OCI-LY7 (cell line): ENCODE measurements around the gene CR1L. TPM values are rescaled to one million over a fixed set of nuclear protein-coding genes. Genes with fewer than 3 reads are reported as not detected.

Experiments used
- BruUV-seq: library from RNA; stranded (reverse); fragments of 400-500 nt; replicated peaks from 2 replicates; lab custom pipeline; 2021; lab: Mats Ljungman, UMichigan
- CTCF ChIA-PET: fragments of 300-600 bp; sonication (Branson Sonifier 250); formaldehyde crosslinking; loops from one replicate; lab custom pipeline; 2022; ENCODE audit warnings: antibody characterized with exemption; ENCODE audit not compliant: unreplicated experiment; lab: Charles Lee
- POLR2A ChIA-PET: fragments of 300-600 bp; sonication (Branson Sonifier 250); formaldehyde crosslinking; loops from one replicate; lab custom pipeline; 2022; ENCODE audit warnings: antibody characterized with exemption; lab: Charles Lee
- DNase-seq: peaks from one replicate; pipeline ENCODE4 v3.0.0-alpha.2; 2015; ENCODE audit warnings: low spot score
- H2AFZ ChIP-seq: fragments of 200-600 bp; sonication (generic), shearing (Covaris generic); 2 replicates; pipeline ENCODE4 v1.6.1; 2014; ENCODE audit warnings: mild to moderate bottlenecking, antibody characterized with exemption, low read length, moderate library complexity
- H3K27ac ChIP-seq: fragments of 200-600 bp; sonication (generic); 2 replicates; pipeline ENCODE4 v1.5.1; 2014; ENCODE audit warnings: mixed run types, low read depth, mild to moderate bottlenecking, moderate library complexity, low read length, inconsistent platforms; ENCODE audit not compliant: poor library complexity, severe bottlenecking
- H3K36me3 ChIP-seq: fragments of 200-600 bp; sonication (generic); 2 replicates; pipeline ENCODE4 v1.6.1; 2014; ENCODE audit warnings: mild to moderate bottlenecking, antibody characterized with exemption, low read length, moderate library complexity, mixed read lengths; ENCODE audit not compliant: insufficient read depth
- H3K4me1 ChIP-seq: fragments of 200-600 bp; sonication (generic); 2 replicates; pipeline ENCODE4 v1.5.1; 2014; ENCODE audit warnings: mild to moderate bottlenecking, low read length; ENCODE audit not compliant: insufficient read depth, poor library complexity, severe bottlenecking
- H3K4me2 ChIP-seq: fragments of 200-600 bp; sonication (generic); 2 replicates; pipeline ENCODE4 v1.6.1; 2014; ENCODE audit warnings: mild to moderate bottlenecking, low read length
- H3K4me3 ChIP-seq: fragments of 200-600 bp; sonication (generic); 2 replicates; pipeline ENCODE4 v1.5.1; 2014; ENCODE audit warnings: mild to moderate bottlenecking, low read depth, low read length; ENCODE audit not compliant: poor library complexity, severe bottlenecking
- H3K79me2 ChIP-seq: fragments of 200-600 bp; sonication (generic); 2 replicates; pipeline ENCODE4 v1.6.1; 2016; ENCODE audit warnings: low read depth, mild to moderate bottlenecking, low read length, moderate library complexity, mixed read lengths; ENCODE audit not compliant: insufficient read depth
- H3K9me2 ChIP-seq: fragments of 200-600 bp; sonication (generic); 2 replicates; pipeline ENCODE4 v1.6.1; 2016; ENCODE audit warnings: mild to moderate bottlenecking, low read length, mixed read lengths; ENCODE audit not compliant: insufficient read depth
- H3K9me3 ChIP-seq: fragments of 200-600 bp; sonication (generic); 2 replicates; pipeline ENCODE4 v1.6.1; 2014; ENCODE audit warnings: mild to moderate bottlenecking, mixed run types, low read length, mixed read lengths
- H4K20me1 ChIP-seq: fragments of 200-600 bp; sonication (generic); 2 replicates; pipeline ENCODE4 v1.6.1; 2014; ENCODE audit warnings: mild to moderate bottlenecking, antibody characterized with exemption, low read length, moderate library complexity, mixed read lengths; ENCODE audit not compliant: insufficient read depth
- EZH2phosphoT487 ChIP-seq: fragments of 200-600 bp; sonication (generic); IDR thresholded peaks from 2 replicates; pipeline ENCODE4 v1.6.1; 2018; ENCODE audit warnings: low read depth, borderline replicate concordance, mild to moderate bottlenecking, mixed run types, antibody characterized with exemption, low read length, moderate library complexity, mixed read lengths
- intact Hi-C: fragments of 100-400 bp; cut with micrococcal nuclease; formaldehyde crosslinking; loops from one replicate; pipeline ENCODE4 v1.10.0; 2022; ENCODE audit not compliant: unreplicated experiment
- total RNA-seq, 2 experiments: library from RNA; depleted of rRNA in 1 of 2; stranded (reverse); fragments of >200 nt in 1 of 2; shearing (Covaris generic) in 1 of 2; gene quantifications; 2 replicates each; pipeline ENCODE4 v1.2.3, GENCODE V29; 2014 to 2022
- TF ChIP-seq, protein P1 (sequence below): fragments of 200-600 bp; sonication (generic); conservative IDR thresholded peaks from 2 replicates; pipeline ENCODE4 v1.5.1; 2014; ENCODE audit warnings: mild to moderate bottlenecking, antibody characterized with exemption, low read length, moderate library complexity, mixed read lengths

Gene CR1L
- total RNA-seq, 2 experiments from 2014 or later = not detected

- intact Hi-C loops = loop anchor here (10.0 kb wide), 1 partner anchor 289 kb away; the partner anchor contains the start of gene CR2
Measured at GRCh38 chr1:207744000-207744534, 99.1 kb downstream of the CR1L start.

DNA sequence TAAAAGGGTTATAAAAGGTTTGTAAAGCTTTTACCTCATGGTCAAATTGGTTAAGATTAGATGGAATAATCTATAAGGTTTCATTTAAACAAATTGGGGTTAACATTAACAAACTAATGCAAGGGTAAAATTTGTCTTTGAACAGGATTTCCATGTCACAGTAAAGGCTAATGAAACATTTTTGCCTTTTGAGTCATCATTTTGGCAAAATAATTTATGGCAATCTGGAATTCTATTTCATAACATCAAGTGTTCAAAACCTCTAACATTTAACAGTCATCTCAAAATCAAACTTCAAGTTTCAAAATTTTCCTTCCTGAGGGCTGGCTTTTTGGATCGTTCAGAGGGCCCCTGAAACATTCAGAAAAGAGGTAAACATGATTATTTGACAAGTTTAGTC, 100.4 kb downstream of the CR1L start:
- no TSS peak for BruUV-seq
- H4K20me1 ChIP-seq = no peaks in the 10 kb centered on the region
- no peaks in the 10 kb centered on the region for H3K9me2 ChIP-seq
- intact Hi-C loops = loop anchor here (10.0 kb wide), 1 partner anchor 290 kb away; the partner anchor contains the start of gene CR2
- peak overlapping the region; percentile 46 for H3K4me3 ChIP-seq
- peak overlapping the region; percentile 94 for H3K4me2 ChIP-seq
- H3K9me3 ChIP-seq = no peaks in the 10 kb centered on the region
- peak overlapping the region; percentile 65; the same call in 1 of the 2 replicates for H2AFZ ChIP-seq
- no peaks in the 10 kb centered on the region for H3K36me3 ChIP-seq
- peaks cover 15% of the 10 kb centered on the region; the same call in 1 of the 2 replicates for H3K79me2 ChIP-seq
- CTCF ChIA-PET = no interaction called here
- H3K27ac ChIP-seq = peak overlapping the region; percentile 100
- DNase-seq = no peak
- TF ChIP-seq, protein P1, sequence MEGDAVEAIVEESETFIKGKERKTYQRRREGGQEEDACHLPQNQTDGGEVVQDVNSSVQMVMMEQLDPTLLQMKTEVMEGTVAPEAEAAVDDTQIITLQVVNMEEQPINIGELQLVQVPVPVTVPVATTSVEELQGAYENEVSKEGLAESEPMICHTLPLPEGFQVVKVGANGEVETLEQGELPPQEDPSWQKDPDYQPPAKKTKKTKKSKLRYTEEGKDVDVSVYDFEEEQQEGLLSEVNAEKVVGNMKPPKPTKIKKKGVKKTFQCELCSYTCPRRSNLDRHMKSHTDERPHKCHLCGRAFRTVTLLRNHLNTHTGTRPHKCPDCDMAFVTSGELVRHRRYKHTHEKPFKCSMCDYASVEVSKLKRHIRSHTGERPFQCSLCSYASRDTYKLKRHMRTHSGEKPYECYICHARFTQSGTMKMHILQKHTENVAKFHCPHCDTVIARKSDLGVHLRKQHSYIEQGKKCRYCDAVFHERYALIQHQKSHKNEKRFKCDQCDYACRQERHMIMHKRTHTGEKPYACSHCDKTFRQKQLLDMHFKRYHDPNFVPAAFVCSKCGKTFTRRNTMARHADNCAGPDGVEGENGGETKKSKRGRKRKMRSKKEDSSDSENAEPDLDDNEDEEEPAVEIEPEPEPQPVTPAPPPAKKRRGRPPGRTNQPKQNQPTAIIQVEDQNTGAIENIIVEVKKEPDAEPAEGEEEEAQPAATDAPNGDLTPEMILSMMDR = no peak
- no peak for TF ChIP-seq EZH2phosphoT487
- POLR2A ChIA-PET = interaction anchor here (0.7 to 1.6 kb wide), 3 partner anchors 11 to 287 kb away, joined by 3 read pairs; no protein-coding TSS in a partner anchor
- H3K4me1 ChIP-seq = peaks cover 75% of the 10 kb centered on the region

More at GRCh38 chr1:207744000-207744534, 99.1 kb downstream of the CR1L start:
- BruUV-seq = no TSS peak
- ChIA-PET CTCF (no interaction called here), POLR2A (no interaction called here)
- Histone ChIP-seq H4K20me1 (no peaks in the 10 kb centered on the region), H3K4me2 (no peak overlapping the region), H3K4me3 (no peak overlapping the region), H2AFZ (peak overlapping the region; percentile 1; the same call in 1 of the 2 replicates), H3K36me3 (no peaks in the 10 kb centered on the region), H3K27ac (no peak overlapping the region), H3K9me2 (no peaks in the 10 kb centered on the region), H3K9me3 (no peaks in the 10 kb centered on the region), H3K4me1 (peaks cover 63% of the 10 kb centered on the region), H3K79me2 (peaks cover 6% of the 10 kb centered on the region; the same call in 1 of the 2 replicates)
- TF ChIP-seq, protein P1 = no peak
- TF ChIP-seq EZH2phosphoT487 = no peak
- DNase-seq = no peak
